Left ventricle myocardium inferior (tissue), 1 donor: ENCODE results near the gene FXYD6. TPM values are rescaled to one million over a fixed set of nuclear protein-coding genes. Genes with fewer than 3 reads are reported as not detected.

ENCODE experiments used
- DNase-seq: peaks from one replicate; pipeline ENCODE4 v3.0.0-alpha.2; 2020
- H3K27ac ChIP-seq: fragments of 200-600 bp; replicated peaks from 2 replicates; pipeline ENCODE4 v1.8.0; 2021
- H3K27me3 ChIP-seq: fragments of 200-600 bp; 2 replicates; pipeline ENCODE4 v1.8.0; 2021; ENCODE audit warnings: low read depth
- H3K36me3 ChIP-seq: fragments of 200-600 bp; 2 replicates; pipeline ENCODE4 v1.8.0; 2021
- H3K4me1 ChIP-seq: fragments of 200-600 bp; 2 replicates; pipeline ENCODE4 v1.8.0; 2021
- H3K4me3 ChIP-seq: fragments of 200-600 bp; 2 replicates; pipeline ENCODE4 v1.8.0; 2021; ENCODE audit warnings: mild to moderate bottlenecking, moderate library complexity
- H3K9me3 ChIP-seq: fragments of 200-600 bp; replicated peaks from 2 replicates; pipeline ENCODE4 v1.8.0; 2021
- intact Hi-C: fragments of 100-400 bp; cut with micrococcal nuclease; formaldehyde crosslinking; loops from one replicate; pipeline ENCODE4 v1.11.0; 2022
- total RNA-seq: library from RNA; stranded (reverse); fragmentation: NEBNext Ultra II Directional; extraction: Animal tissue kit (Norgen Biotek cat#: 25700); gene quantifications from one replicate; pipeline ENCODE4 v1.2.1, GENCODE V29; 2021
- TF ChIP-seq, protein P1 (sequence below): fragments of 200-600 bp; IDR thresholded peaks from 2 replicates; pipeline ENCODE4 v1.8.0; 2021; ENCODE audit warnings: antibody characterized with exemption, mild to moderate bottlenecking, borderline replicate concordance
- donor health status: DM: no; HTN: yes; CAD: no; lungs with severe emphysema.

Gene FXYD6
- total RNA-seq, 1 donor from 2014 or later = 30.2 TPM

DNA sequence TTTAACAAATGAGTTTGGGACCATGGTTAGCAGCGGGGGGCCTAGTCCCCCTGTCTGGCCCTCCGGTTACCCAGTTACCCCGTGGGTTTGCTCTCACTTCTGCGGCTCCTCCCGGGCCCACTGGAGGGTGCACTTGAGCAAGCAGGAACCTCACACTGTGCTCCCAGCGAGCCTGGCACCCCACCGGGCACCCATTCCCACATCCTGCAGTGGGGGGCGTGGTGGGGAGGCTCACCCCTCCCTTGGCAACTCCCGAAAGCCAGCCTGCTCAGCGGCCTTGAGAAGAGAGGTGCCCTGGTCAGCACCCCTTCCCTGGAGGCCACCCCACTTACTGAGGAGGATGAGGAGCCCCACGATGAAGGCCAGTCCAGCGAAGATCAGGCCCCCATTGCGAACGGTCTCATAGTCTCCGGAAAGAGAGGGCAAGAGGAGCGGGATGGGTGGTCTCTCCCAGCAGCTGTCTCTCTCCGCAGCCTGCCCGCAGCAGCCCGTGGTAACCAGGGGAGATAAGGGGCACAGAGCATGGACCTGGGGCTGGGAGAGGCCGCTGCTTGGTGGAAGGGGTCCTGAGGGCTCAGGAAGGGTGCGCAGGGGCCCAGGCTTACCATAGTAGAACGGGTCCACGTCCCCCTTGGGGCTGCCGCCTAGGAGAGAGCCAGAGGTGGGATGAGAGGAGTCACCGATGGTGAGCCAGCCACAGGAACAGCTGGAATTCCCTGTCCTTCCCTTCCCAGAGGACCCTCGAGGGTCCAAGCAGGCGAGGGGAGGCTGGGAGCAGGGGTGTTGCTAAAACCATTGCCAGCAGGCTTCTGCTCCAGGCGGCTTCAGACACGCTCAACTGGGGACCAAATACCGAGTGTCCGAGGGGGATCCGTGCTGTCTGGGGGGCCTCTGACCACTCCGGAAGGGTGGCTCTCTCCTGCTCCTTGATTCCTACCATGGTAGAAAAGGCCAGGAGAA is 54.1 kb downstream of the FXYD6 start:
- TF ChIP-seq, protein P1, sequence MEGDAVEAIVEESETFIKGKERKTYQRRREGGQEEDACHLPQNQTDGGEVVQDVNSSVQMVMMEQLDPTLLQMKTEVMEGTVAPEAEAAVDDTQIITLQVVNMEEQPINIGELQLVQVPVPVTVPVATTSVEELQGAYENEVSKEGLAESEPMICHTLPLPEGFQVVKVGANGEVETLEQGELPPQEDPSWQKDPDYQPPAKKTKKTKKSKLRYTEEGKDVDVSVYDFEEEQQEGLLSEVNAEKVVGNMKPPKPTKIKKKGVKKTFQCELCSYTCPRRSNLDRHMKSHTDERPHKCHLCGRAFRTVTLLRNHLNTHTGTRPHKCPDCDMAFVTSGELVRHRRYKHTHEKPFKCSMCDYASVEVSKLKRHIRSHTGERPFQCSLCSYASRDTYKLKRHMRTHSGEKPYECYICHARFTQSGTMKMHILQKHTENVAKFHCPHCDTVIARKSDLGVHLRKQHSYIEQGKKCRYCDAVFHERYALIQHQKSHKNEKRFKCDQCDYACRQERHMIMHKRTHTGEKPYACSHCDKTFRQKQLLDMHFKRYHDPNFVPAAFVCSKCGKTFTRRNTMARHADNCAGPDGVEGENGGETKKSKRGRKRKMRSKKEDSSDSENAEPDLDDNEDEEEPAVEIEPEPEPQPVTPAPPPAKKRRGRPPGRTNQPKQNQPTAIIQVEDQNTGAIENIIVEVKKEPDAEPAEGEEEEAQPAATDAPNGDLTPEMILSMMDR = peak; percentile 68
- intact Hi-C loops = no loop called here
- no peak for DNase-seq
- H3K4me3 ChIP-seq = no peak overlapping the region
- H3K36me3 ChIP-seq = no peaks in the 10 kb centered on the region
- peaks cover 4% of the 10 kb centered on the region for H3K27me3 ChIP-seq
- peaks cover 58% of the 10 kb centered on the region for H3K4me1 ChIP-seq
- peak overlapping the region; percentile 83 for H3K27ac ChIP-seq
- H3K9me3 ChIP-seq = no peaks in the 10 kb centered on the region

DNA sequence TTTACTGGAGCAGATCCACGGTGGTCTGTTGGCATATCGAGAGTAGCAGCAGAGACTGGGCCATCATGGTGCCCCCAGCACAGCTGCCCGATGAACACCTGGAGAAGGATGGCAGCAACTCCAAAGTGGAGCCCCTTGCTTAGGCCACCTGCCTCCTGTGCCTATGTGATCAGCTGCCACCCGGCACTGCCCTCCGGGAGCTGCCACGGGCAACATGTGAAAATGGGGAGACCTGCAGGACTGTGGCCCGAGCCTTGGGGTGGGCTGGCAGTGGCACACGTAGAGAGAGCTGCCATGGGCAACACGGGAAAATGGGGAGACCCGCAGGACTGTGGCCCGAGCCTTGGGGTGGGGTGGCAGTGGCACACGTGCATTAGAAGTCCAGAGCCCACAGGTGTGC is 55.0 kb downstream of the FXYD6 start:
- intact Hi-C loops = no loop called here
- peaks cover 4% of the 10 kb centered on the region for H3K27me3 ChIP-seq
- H3K27ac ChIP-seq = no peak overlapping the region
- TF ChIP-seq, protein P1 = no peak
- no peak for DNase-seq
- no peak overlapping the region for H3K4me3 ChIP-seq
- H3K4me1 ChIP-seq = peaks cover 63% of the 10 kb centered on the region
- H3K36me3 ChIP-seq = no peaks in the 10 kb centered on the region
- H3K9me3 ChIP-seq = no peaks in the 10 kb centered on the region

DNA sequence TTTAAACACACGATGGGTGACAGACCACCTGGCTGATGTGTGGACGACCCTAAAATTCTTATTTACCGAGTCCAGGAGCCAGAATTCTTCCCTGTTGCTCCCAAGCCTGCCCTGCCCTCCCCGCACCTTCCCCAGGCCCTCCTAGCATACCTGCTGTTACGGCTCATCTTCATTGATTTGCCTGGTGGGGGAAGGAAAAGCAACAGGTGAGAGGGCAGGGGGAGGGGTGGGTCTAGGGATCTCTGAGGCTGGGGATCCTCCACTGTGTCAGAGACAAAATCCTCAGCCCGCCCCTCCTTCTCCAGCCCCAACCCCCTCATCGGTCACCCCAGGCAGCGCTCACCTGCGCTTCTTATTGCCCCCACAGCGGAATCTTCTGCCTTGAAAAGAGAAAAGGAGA is 55.9 kb downstream of the FXYD6 start:
- Histone ChIP-seq H3K36me3 (no peaks in the 10 kb centered on the region), H3K4me3 (no peak overlapping the region), H3K27ac (no peak overlapping the region), H3K9me3 (no peaks in the 10 kb centered on the region), H3K27me3 (peaks cover 4% of the 10 kb centered on the region), H3K4me1 (peaks cover 62% of the 10 kb centered on the region)
- no peak for DNase-seq
- intact Hi-C loops = no loop called here
- TF ChIP-seq, protein P1 = no peak

DNA sequence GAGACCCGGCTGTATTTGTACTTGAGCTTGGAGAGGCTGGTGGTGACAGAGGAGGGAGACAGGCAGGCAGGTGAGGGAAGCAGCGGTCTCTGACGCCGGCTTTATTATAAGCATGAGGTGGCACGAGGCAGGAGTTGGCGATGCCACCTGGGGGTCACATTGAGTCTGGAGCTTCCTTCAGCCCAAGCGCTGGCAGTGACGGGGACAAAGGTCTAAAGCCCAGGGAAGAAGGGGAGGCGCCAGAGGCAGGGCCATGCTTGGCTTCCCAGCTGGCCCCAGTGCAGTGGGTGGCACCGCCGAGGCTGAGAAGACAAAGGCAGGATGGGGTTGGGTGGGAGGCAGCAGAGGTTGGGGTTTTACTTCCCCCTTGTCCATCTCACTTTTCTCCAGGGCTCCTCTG is 56.4 kb downstream of the FXYD6 start:
- Histone ChIP-seq H3K4me3 (no peak overlapping the region), H3K27me3 (peaks cover 4% of the 10 kb centered on the region), H3K36me3 (no peaks in the 10 kb centered on the region), H3K4me1 (peaks cover 62% of the 10 kb centered on the region), H3K27ac (no peak overlapping the region), H3K9me3 (no peaks in the 10 kb centered on the region)
- intact Hi-C loops = no loop called here
- DNase-seq = no peak
- TF ChIP-seq, protein P1 = no peak

DNA sequence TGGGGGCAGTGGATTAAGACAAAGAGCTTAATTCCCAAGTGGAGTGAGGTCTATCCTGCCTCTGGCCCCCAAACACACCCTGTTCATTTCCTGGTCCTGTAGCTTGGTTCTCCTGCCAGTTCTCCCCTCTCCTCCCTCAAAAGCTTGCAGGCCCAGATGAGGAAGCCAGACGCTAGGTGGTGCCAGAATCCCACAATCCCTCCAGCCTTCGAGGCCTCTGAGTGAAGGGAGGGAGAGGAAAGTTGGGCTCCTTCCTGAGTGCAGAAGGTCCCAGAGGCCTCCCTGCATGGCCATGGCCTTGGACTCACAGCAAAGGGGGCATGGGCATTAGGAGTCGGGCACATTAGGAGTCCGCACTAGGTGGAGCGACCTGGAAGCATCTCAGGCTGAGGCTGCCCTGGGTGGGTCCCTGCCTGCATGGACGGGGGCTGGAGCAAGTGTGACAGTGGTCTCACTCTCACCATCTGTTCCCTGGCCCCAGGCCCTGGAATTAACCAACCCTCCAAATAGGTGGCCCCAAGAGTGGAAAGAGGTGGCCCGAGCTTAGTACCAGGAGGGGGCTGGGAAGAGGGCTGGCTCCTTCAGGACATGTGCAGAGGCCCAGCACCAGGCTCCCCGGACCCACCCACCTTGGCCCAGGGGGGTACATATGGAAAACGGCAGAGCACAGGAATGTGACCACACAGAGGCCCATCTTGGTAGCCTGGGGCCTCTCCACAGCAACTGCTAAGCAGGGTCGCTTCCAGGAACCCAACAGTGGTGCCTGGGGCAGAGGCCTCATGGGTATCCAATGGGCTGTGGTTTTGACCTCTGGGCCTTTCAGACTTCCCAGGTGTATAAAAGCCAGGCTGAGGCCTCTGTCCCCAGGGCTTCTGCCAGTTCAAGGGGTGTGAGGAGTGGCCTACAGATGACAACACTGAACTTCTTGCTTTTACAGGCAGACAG is 57.1 kb downstream of the FXYD6 start:
- H3K27ac ChIP-seq = no peak overlapping the region
- peak; percentile 71 for DNase-seq
- no peaks in the 10 kb centered on the region for H3K9me3 ChIP-seq
- no peaks in the 10 kb centered on the region for H3K36me3 ChIP-seq
- H3K27me3 ChIP-seq = peaks cover 4% of the 10 kb centered on the region
- intact Hi-C loops = loop anchor here (5.0 kb wide), 1 partner anchor 397 kb away; no protein-coding TSS in a partner anchor
- no peak overlapping the region for H3K4me3 ChIP-seq
- peaks cover 62% of the 10 kb centered on the region for H3K4me1 ChIP-seq
- TF ChIP-seq, protein P1 = peak; percentile 68
